Measurements from ENCODE around the gene CADM1. TPM values are rescaled to one million over a fixed set of nuclear protein-coding genes. Genes with fewer than 3 reads are reported as not detected.

The CADM1 gene
- total RNA-seq, 1 donor from 2014 or later: 9.7 TPM

DNA sequence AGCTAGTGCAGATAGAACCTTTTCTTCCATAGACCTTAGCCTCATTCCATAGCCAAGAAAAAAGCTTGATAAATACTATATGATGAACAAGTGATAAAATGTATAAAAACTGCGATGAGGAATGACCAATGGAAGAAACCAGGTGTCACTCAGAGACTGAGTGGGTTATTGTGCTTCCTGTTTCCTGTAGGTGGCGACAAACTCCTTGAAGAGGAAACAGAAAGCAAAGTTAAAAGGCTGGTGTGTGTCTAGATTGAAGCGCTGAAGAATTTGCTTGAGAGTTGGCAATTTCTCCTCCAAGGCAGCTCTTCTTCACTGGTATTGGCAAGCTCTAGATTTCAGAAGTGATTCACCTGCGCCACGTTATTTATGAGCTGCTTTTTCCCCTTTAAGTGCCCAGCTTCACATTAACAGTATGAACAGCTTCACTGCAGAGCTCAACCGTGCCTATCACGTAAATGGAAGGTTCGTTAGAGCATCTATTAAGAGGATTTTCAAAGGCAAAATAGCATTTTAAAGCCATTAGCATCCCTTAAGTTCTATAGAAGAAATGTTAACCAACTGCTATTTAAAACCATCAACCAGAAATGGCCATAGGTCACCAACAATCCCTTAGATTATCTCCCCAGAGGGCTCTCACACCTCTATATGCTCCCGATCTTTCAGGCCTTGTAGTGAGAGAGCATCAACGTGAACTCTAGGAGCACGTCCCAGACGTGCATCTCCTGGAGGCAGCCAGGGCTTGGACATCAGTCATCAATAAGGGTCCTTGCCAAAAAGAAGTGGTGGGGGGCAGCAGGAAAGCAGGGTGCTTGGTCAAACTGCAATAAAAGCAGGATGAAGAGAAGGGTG is 179.4 kb downstream of the CADM1 start:
- peak; percentile 4 for DNase-seq (ENCODE audit: extremely low read depth, low read depth, low spot score)

DNA sequence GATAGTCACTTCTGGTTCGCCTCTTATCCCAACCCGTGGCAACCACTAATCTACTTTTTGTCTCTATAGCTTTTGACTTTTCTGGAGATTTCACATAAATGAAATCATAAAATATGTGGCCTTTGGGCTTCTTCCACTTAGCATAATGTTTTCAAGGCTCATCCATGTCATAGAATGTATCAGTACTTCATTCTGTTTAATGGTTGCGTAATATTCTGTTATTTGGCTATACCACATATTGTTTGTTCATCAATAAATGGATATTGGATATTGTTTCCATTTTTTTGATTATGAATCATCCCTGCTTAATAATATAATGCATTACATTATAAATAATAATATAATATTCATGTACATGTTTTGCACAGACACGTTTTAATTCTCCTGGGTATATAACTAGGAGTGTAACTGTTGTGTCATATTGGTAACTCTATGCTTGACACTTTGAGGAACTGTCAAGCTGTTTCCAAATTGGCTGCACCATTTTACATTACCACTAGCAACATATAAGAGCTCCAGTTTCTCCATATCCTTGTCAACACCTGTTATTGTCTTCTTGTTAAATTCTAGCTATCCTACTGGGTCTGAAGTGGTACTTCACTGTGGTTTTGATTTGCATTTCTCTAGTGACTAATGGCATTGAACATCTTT is 181.5 kb downstream of the CADM1 start:
- DNase-seq (ENCODE audit: extremely low read depth, low read depth, low spot score): no peak

DNA sequence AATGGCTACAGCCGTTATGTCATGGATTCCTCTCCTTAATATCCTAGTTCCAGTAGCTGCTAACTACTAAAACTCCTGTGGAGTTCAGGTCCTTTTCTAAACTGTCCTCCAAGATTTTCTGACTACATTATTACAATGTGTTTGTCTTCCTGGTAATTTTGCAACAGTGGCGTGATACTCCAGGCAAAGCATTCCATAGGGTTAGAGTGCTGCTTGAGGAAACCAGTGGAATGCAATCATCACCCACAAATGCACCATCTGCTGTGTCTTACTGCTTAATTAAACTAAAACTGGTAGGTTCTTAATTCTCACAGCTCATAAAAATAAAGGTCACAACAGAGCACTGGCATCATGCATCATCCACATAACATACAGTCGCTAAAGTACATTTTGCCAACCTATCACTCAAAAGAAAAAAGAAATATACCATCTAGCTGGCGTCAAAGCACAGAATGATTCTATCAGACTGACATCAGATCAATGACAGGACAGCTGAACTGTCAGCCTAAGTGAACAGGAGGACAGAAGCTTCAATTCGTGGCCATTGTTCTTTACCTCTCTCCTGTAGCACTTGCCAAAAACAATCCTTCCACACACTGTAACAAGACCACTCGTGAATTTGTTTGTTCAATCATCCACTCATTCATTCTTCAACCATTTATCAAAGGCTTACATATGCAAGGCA is 182.5 kb downstream of the CADM1 start:
- no peak for DNase-seq (ENCODE audit: extremely low read depth, low read depth, low spot score)

DNA sequence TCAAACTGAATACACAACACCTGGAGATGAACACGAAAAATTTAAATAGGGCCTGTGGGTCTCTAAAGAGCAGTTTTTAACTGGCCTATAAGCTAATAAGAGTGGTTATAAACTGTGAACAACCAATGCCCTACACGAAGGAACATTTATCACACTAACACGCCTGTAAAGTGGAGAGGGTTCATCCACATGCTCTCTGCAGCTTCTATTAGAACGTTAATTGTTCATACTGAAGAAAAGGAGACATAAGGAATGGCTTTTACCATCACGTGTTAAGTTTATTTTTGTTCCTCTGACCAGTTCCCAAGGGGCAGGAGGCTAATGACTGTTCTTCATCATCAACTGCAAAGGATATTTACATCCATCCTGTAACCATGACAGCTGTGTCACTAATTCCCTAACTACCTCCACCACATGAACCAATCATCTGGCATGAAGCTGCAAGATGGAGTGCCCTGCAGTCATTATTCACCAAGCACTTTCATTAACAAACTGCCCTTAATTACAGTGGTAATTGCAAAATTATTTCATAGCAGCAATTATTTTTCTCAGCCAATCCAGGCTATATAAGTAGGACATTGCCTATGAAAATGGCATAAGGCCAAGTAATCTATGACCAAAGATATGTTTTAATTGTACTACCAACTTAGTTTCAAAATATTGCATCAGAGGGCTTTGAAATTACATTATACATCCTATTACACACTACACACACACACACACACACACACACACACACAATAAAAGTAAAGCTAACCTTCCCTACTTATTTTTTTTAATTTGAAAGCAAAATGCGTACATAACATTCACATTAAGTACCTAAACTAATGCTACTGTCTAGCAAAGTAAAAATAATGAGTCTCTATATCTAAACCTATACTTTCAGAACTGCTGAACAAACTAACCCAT is 186.7 kb downstream of the CADM1 start:
- no peak for DNase-seq (ENCODE audit: extremely low read depth, low read depth, low spot score)

DNA sequence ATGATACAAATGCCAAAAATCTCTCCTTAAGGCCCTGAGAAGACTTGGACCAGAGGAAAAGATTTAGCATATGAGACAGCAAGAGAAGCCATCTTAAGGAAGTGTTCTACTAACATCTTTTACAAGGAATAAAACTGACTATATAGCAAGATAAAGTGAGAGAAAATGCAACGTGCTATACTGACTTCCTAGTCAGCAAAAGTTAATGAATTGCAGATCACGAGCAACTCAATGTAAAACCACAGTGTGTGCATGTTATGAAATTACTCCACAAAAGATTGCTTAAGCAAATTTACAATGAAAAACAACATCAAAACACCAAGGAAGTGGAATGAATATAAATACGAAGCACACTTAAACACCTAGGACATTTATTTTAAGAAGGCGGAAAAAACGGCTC is 187.5 kb downstream of the CADM1 start:
- DNase-seq (ENCODE audit: extremely low read depth, low read depth, low spot score): no peak

DNA sequence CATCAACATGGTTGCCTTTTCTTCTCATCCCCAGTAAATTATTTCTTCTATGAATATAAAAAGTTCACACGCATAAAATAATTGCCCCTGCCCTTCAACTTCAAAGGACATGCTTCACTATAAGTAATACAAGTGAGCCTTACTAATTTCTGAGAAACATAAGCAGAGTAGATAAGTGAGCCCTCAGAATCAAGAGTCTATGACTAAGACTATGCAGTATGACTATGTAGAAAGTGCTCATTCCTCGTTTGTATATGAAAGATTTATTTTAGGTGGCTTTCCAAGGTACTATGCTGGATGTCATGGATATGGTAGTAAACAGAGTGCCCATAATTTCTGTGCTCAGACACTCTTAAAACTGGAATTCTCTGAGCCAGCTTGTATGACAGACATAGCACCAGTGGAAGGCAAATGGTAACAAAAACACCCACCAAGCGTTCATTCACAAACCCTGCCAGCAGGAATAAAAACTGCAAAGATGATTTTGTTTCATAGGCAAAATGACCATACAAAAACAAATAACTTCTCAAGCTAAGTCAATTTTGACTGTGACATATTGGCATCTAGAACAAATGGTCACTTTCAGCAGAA is 189.8 kb downstream of the CADM1 start:
- no peak for DNase-seq (ENCODE audit: extremely low read depth, low read depth, low spot score)

DNA sequence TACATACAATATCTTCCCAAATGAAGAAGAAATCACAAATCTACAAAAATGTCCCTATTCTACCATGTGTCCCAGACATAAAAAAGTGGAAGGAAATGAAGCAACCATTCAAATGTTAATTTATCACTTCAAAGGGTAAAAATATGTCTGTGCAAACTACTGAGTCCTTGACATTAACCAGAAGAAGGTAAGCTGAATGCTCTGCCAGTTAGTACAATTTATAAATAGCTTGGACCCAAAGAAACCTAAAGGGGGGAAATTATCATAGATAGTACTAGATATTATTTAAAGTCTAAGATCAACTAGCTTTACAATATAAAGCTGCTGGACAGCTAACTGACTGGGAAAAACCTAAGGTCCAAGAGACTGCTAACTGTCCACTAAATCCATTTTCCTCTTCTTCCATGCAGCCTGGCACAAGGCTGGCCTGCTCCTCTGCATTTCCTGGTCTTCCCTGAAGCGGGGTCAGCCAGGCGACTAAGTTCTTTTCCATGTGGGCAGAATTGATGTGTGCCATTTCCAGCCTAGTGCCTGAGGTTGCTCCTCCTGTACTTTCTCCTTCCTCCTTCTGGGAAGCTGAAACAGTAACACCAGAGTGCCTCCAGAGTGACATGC is 190.9 kb downstream of the CADM1 start:
- DNase-seq (ENCODE audit: extremely low read depth, low read depth, low spot score): no peak

DNA sequence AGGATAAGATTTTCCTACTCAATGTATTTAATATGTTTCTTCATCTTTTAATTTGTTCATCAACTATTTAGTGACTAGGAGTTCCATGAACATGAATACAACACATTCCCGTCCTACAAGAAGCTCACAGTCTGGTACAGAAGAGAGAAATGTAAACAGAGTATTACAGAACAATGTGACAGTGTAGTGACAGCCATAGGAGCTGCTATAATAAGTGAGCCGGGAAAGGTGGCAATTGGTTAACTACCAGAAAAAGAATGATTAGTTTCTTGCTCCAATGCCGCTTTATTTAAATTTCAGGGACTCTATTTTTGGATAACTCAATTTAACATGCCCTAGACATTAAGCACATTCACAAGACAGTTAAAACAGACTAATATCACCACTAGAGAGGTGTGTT is 192.3 kb downstream of the CADM1 start:
- DNase-seq (ENCODE audit: extremely low read depth, low read depth, low spot score): no peak

DNA sequence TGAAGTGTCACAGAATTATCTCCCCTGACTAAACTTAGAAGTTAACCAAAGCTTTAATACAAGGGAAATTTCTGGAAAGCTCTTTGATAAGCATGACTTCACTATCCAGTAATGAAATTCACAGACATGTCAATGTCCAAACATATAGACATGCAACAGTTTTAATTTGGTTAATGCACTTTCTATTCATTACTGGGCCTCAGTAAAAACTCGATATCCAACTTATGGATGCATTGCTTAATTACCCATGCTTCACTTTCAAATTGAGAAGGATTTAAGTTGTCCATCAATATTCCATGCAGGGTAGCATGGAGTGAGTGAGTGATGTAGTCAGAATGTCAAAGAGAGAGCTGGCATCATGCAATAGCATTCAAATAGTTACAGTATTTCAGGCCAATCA is 197.5 kb downstream of the CADM1 start:
- no peak for DNase-seq (ENCODE audit: extremely low read depth, low read depth, low spot score)

DNA sequence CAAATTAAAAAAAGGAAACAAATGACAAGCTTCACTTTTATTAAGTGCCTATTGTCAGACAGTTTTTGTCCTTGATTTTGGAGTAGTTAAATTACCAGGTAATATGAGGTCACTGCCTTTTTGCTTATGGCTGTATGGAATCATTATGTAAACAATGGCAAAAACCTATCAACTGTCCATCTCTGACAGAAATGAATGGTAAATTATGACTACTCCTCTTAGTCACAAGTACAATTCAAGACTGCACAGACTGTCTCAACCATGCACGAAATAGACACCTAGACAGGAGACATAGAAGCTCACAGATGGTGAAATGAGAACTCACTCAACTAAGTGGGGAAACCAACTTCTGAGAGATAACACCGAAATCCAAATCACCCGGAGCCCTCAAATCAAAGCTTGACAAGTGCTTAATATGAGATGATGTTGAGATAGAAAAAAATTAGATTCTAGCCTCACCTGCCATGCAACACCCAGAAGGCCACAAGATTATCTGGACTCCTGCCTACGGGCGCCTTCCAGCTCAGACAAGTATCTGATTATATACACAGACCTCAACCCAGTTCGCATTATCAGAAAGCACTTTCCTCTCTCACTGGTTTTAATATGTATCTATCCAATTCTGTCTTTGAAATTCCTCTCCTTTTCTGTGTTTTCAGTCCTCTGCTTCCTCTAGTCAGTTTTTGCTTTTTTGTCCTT is 199.3 kb downstream of the CADM1 start:
- DNase-seq (ENCODE audit: extremely low read depth, low read depth, low spot score): no peak

DNA sequence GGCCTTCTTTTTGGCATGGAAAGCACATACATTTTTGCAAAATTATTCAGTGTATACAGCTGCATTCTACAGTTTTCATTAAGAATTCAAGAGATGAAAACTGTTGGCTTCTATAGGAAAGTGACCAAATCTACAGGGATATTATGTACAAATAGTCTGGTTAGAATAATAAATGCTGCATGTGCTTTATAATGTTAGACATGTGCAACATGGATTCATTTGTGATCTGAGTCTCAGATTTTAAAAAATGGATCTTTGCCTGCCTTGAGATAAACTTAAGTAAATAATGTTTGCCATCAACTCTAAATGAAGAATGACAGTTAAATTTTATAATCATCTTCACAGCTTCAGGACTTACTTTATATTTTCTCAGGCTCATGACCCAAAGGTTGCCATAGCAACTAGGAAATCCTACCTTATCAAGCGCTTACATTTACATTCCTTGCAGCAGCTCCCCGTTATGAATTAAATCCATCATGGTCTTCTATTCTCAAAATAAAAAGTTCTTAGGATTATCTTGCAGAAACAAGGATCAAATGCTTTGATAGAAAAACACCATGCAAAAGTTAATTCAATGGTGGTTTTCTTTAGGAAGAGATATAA is 200.2 kb downstream of the CADM1 start:
- no peak for DNase-seq (ENCODE audit: extremely low read depth, low read depth, low spot score)

DNA sequence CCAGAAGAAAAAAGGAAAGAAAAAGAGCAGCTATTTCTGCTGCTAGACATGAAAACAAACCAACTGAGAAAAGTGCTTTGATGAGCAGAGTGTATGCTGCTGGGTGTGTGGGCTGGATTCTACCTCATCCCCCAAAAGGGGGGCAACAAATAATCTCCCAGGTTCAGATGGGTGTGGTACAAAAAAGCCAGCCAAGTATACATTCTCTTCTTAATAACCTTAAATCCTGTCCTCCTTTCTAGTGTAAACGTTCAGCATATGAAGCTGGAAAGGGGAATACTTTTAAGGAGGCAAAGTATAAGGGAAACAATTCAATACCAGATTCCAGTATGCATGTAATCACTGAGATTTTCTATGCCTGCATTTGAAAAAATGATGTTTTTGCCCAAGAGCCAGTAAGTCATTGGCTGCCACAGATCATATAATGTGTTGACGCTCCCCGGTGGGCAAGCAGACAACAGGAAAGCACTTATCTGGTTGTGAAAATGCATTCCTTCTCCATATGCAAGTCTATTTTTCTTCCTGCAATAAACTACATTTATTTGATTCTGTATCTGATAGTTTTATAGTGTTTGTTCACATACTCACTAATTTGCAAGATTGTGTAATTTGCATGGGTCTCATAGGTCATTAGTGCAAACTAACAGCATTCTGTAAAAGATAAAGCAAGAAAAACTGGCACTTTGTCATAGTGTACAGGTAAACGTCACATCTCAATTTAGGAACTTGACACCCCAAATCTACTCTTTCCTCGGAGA is 201.1 kb downstream of the CADM1 start:
- DNase-seq (ENCODE audit: extremely low read depth, low read depth, low spot score): no peak

DNA sequence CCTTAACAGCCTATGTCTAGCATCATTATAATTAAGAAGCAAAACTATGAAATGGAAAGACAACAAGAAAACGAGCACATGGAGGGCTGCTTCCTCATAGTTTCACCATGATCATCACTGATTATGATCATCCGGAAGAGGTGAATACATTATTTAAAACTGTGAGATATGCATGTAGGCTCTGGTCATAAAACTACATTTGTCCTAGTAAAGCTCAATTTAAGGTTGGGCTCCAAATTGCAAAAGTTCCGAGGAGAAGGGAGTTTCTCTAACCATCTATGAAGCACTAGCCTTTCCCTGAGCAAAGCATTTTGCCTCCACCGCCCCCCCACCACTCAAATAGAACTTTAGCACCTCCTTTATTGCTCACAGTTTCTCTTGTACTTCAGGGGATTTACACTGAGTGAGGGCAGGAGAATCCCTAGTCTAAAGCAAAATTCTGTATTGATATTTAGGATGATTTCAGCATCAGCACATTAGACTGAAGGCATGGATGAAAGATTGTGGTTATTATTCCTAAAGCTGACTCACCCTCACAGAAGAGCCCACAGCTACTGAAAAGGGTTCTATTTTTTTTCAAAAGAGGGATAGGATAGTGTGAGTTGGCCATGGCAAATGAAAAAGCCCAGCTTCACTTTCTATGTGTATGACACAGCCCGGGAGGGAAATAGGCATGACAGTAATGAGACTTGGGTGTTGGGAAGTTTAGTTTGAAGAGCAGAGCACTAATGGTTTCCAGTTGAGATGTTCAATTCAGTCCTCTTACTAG is 203.4 kb downstream of the CADM1 start:
- DNase-seq (ENCODE audit: extremely low read depth, low read depth, low spot score): no peak

DNA sequence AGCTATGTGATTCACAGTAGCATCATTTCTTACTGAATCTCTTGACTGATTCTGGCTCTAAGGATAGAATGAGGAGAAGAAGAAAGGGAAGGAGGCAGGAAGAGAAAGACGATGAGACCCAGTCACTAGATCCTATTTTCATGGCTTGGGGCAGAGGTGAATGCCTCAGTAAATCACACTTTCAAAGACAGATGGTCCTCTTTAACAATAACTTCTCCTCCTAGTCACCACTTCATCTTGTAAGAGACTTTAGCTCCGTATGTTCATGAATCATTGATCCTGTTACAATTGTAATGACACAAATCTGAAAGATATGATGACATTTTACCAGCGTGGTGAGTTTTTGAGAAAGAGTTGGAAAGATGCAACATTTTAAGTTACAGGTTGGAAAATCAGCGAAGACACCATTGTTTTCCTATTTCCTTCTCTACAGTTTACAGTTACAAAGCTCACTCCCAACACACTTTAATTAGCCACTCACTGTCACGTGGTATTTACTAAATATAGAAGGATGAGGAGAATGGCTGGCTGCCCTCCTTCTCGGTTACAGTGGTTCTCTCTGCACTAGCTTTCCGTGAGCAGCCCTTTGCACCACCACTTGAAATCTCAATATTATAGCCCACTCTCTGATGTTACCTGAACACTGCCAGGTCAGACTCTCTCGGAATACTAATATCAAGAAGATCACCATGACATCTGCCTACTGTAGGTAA is 205.8 kb downstream of the CADM1 start:
- no peak for DNase-seq (ENCODE audit: extremely low read depth, low read depth, low spot score)

DNA sequence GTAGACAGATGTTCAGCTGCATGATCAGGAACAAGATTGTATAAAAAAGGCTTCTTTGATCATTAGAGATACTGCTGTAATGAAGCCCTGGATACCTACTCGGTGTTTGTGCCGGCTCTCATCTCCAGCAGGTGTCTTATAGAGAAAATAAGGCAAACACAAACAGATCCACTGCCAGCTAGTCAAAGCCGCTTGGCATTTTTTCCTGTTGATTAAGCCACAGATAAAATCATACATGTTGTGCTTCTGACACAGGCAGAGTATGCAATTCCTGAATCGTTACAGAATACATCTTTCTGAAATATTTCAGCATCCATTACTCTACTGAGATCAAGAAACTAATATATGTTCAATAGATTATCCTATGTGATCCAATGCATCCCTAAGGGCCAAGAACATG is 206.9 kb downstream of the CADM1 start:
- DNase-seq (ENCODE audit: extremely low read depth, low read depth, low spot score): no peak

DNA sequence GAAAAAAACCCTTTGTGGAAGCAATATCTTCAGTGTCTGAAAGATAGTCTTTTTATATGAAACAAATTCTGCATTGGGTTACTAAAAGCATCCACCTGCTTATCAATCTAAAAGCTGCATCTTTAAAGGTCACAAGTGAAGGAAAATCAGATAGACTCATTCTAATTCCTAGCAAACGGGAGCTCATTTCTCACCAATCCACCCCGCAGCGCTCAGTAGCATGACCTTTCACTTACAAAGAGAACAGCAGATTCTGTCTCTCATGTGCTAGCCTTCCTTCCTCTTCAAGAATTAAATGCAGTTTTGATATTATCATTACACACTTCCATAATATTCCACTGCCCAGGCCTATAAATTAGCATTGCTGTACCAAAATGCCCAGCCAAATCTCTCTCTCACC is 212.9 kb downstream of the CADM1 start:
- no peak for DNase-seq (ENCODE audit: extremely low read depth, low read depth, low spot score)

DNA sequence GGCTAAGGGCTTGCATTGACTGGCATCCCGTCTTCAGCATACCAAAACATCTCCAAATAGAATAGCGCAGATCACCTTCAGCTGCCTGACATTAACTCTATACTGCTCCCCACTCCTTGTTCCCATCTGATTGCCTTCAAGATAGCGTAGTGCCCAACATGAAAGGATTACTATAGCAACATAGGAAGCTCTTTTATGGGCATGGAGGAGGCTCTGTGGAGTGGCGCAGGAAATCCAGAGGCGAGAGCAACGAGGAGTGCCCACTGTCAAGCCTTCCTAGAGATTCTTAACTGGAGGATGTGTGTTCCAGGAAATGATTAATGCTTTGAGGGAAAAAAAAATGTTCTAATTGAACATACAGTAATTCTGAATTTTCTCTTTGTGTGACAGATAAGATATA is 213.3 kb downstream of the CADM1 start:
- DNase-seq (ENCODE audit: extremely low read depth, low read depth, low spot score): peak; percentile 36
